SK-N-SH treated with all-trans-retinoic acid at 6 μM for 48 hours (cell line): ENCODE data around the gene CTU1.

Source experiments
- TCF4 ChIP-seq: fragments of 250-450 bp; sonication (Bioruptor Pico); IDR thresholded peaks from 2 replicates; pipeline ENCODE4 v1.8.0; 2021; ENCODE audit warnings: mild to moderate bottlenecking, moderate library complexity, borderline replicate concordance
- ZNF565 ChIP-seq: fragments of 450-650 bp; formaldehyde crosslinking; conservative IDR thresholded peaks from 2 replicates; pipeline ENCODE4 v1.5.0; 2020; ENCODE audit warnings: low read depth, mild to moderate bottlenecking, moderate library complexity

DNA sequence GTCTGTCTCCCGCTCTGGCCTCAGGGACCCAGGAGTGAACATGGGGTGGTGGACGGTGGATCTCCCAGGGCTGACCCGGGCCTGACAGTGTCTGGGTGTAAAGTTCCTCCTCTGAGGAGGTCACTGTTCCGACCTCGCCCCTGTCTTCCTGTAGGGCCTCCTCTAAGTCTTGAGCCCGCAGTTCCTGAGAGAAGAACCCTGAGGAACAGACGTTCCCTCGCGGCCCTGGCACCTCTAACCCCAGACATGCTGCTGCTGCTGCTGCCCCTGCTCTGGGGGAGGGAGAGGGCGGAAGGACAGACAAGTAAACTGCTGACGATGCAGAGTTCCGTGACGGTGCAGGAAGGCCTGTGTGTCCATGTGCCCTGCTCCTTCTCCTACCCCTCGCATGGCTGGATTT lies 16.5 kb upstream of the CTU1 start, which contains the start of gene SIGLEC9:
- TF ChIP-seq ZNF565 (CRISPR knock-in tag) = no peak
- TF ChIP-seq TCF4 (CRISPR knock-in tag) = no peak
